Measurements from ENCODE around the gene C22orf39. TPM values are rescaled to one million over a fixed set of nuclear protein-coding genes. Genes with fewer than 3 reads are reported as not detected.

The C22orf39 gene
- total RNA-seq, 6 experiments from 2014 or later: 9.8 to 15.7 (median 12.5) TPM

DNA sequence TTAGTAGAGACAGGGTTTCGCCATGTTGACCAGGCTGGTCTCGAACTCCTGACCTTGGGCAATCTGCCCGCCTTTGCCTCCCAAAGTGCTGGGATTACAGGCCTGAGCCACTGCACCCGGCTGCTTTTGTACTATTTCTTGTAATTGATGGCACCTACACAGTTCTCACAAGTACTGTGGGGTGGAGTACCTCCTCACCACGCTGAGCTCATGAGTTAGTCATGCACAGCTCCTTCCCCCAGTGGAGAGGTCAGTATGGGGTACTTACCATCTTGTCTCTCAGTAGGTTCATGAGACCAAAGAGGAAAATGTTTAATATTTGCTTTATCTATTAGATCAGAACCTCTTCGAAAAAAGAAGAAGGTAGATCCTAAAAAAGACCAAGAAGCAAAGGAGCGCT lies 13.1 kb downstream of the C22orf39 start:
- intact Hi-C loops (cut with DNase I): no loop called here
- no peak for DNase-seq
- H3K27me3 ChIP-seq: no peaks in the 10 kb centered on the region
- no peak overlapping the region for H3K4me3 ChIP-seq
- peaks cover 0 to 20% (median 8%) of the 10 kb centered on the region in 4 donors for H3K36me3 ChIP-seq
- no peaks in the 10 kb centered on the region for H3K9me3 ChIP-seq
- H3K4me1 ChIP-seq: peaks cover 0 to 15% (median 4%) of the 10 kb centered on the region in 4 donors
- ATAC-seq: no peak
- no peak overlapping the region for H3K27ac ChIP-seq
- TF ChIP-seq POLR2A (IDR thresholded peaks at IDR 0.05): no peak
- TF ChIP-seq, protein P1, sequence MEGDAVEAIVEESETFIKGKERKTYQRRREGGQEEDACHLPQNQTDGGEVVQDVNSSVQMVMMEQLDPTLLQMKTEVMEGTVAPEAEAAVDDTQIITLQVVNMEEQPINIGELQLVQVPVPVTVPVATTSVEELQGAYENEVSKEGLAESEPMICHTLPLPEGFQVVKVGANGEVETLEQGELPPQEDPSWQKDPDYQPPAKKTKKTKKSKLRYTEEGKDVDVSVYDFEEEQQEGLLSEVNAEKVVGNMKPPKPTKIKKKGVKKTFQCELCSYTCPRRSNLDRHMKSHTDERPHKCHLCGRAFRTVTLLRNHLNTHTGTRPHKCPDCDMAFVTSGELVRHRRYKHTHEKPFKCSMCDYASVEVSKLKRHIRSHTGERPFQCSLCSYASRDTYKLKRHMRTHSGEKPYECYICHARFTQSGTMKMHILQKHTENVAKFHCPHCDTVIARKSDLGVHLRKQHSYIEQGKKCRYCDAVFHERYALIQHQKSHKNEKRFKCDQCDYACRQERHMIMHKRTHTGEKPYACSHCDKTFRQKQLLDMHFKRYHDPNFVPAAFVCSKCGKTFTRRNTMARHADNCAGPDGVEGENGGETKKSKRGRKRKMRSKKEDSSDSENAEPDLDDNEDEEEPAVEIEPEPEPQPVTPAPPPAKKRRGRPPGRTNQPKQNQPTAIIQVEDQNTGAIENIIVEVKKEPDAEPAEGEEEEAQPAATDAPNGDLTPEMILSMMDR (IDR thresholded peaks at IDR 0.05): no peak
- 87% methylated on average over 7 of the region's 7 CpGs for WGBS (ENCODE audit: insufficient coverage, low coverage, low lambda C conversion rate, missing lambda C conversion rate)

DNA sequence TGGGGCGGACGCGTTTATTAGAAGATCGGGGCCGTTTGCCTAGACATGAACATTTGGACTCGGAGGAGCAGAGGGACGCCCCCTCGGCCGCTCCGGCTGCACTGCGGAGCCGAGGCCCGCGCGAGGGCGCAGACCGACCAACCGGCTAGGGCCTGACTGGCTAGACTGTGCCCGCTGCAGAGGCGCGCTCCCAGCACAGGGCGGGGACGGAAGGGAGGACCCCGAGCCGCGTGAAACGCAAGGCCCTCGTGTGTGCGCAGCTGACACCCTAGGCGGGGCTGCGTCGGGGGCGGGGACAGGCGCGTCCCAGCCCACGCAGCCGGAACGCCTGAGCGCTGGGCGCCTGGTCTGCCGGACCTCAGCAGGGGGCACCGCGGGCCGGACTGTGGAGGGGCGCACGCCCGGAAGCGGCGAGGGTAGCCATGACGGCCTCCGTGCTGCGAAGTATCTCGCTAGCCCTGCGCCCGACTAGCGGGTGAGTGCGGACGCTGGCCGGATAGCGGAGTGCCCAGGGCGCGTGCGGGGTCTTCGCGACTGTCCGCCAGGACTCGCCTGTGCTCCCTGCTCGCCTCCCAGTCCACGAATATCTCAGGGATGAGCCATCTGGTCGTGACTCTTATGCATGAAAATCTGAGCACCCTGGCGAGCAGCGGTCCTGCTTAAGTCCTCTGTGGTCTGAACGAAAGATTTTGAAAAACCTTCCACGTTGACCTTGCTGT lies 15.2 kb downstream of the C22orf39 start, which contains the start of gene MRPL40:
Gene MRPL40, plus strand, starts transcription at position 413 of the 719 bp plus-strand sequence. Its CDS starts 10 bp downstream, at position 423.
- WGBS (ENCODE audit: insufficient coverage, low coverage, low lambda C conversion rate, missing lambda C conversion rate): 0% methylated on average over 3 of the region's 74 CpGs
- Histone ChIP-seq H3K4me1 (peaks cover 0 to 33% (median 6%) of the 10 kb centered on the region in 4 donors), H3K36me3 (peaks cover 0 to 20% (median 8%) of the 10 kb centered on the region in 4 donors), H3K9me3 (no peaks in the 10 kb centered on the region), H3K27ac (peak within 1 kb of the TSS; percentile 91 to 99 (median 95)), H3K4me3 (peak within 1 kb of the TSS; percentile 77 to 93 (median 91)), H3K27me3 (no peaks in the 10 kb centered on the region)
- peak; percentile 97 to 98 (median 97) for DNase-seq
- intact Hi-C loops (cut with DNase I): no loop called here
- peak; percentile 88 to 95 (median 88) for ATAC-seq
- TF ChIP-seq, protein P1 (IDR thresholded peaks at IDR 0.05): peak in 2 of 4 donors; percentile 4 to 24
- peak; percentile 88 for TF ChIP-seq POLR2A (IDR thresholded peaks at IDR 0.05)

- peak within 1 kb of the TSS; percentile 77 to 93 (median 91) for H3K4me3 ChIP-seq
- H3K27me3 ChIP-seq: no peaks in the 10 kb centered on the region
- H3K4me1 ChIP-seq: peaks cover 0 to 37% (median 6%) of the 10 kb centered on the region in 4 donors
- TF ChIP-seq, protein P1 (IDR thresholded peaks at IDR 0.05): no peak
- no peak for TF ChIP-seq POLR2A (IDR thresholded peaks at IDR 0.05)
- DNase-seq (peak; percentile 84 to 87 (median 85)), ATAC-seq (peak; percentile 44 to 66 (median 58))
- H3K36me3 ChIP-seq: peaks cover 0 to 20% (median 8%) of the 10 kb centered on the region in 4 donors
- H3K27ac ChIP-seq: peak within 1 kb of the TSS; percentile 91 to 99 (median 95)
- intact Hi-C loops (cut with DNase I): no loop called here
- no CpG with 5 or more reads among the region's 66 CpGs for WGBS (ENCODE audit: insufficient coverage, low coverage, low lambda C conversion rate, missing lambda C conversion rate)
- no peaks in the 10 kb centered on the region for H3K9me3 ChIP-seq
Measured at GRCh38 chr22:19431649-19432132, 15.8 kb downstream of the C22orf39 start, which contains the start of gene HIRA. TSS of gene HIRA (minus strand) at chr22:19431733. CDS start at chr22:19431476, 257 bp downstream.

DNA sequence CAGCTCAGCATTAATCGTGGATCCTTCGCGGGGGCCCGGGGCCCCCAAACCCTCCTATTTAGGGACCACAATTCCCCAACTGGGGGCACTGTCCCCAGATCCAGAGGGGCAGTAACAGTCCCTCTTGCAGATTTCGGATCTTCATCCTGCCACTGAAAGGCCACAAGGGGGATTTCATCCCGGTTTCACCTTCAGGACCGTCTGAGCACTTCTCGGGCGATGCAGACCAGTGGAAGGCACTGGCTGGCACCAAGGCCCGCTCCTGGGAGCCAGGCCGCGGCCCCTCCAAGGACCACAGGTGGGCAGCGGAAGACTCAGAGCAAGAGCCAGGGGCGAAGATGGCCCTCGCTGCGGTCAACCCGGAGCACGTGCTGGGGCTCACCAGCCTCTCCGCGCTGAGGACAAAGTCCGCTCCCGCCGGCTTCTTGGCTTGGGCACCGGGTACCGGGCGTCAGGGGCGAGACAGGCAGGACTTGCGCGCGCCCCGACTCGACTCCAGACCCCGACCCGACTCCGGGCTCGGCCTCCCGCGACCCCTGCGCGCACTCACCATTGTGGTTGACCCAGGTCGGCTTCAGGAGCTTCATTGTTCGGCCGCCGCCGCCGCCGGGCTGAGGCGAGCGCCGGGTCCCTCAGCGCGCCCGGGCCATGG lies 16.5 kb downstream of the C22orf39 start:
- ATAC-seq: peak; percentile 32 to 62 (median 50)
- H3K4me1 ChIP-seq: peaks cover 0 to 37% (median 6%) of the 10 kb centered on the region in 4 donors
- intact Hi-C loops (cut with DNase I): no loop called here
- peak overlapping the region; percentile 77 to 93 (median 89) for H3K4me3 ChIP-seq
- peaks cover 0 to 19% (median 8%) of the 10 kb centered on the region in 4 donors for H3K36me3 ChIP-seq
- peak overlapping the region; percentile 83 to 99 (median 91) for H3K27ac ChIP-seq
- peak; percentile 77 to 90 (median 89) for DNase-seq
- 0% methylated on average over 2 of the region's 53 CpGs for WGBS (ENCODE audit: insufficient coverage, low coverage, low lambda C conversion rate, missing lambda C conversion rate)
- TF ChIP-seq, protein P1 (IDR thresholded peaks at IDR 0.05): no peak
- TF ChIP-seq POLR2A (IDR thresholded peaks at IDR 0.05): no peak
- no peaks in the 10 kb centered on the region for H3K27me3 ChIP-seq
- no peaks in the 10 kb centered on the region for H3K9me3 ChIP-seq
